ENCODE results near the gene ANXA11.

Gene ANXA11

DNA sequence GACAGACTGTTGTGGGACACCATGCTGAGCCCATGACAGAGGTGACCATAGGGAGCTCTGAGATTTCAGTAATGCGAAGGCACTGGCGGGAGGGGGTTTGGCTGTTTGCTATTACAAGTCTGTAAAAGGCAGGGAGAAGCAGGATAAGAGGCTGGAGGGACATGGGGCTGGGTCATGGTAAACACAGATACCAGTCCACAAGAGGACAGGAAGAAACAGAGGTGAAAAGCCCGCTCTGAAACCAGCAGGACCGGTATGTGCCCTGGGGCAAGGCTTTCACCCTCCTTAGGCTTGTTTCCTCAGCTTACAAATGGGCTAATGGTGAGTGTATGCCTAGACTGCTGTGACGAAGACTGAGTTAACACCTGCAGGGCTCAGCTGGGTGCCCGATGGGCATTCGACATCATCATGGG lies 34.1 kb downstream of the ANXA11 start:
- no peak overlapping the region for H3K27ac Mint-ChIP-seq
- H3K4me1 Mint-ChIP-seq (ENCODE audit: low read depth) = peaks cover 88% of the 10 kb centered on the region
- peaks cover 95% of the 10 kb centered on the region for H3K36me3 Mint-ChIP-seq (ENCODE audit: low read depth)
- H3K4me3 Mint-ChIP-seq = no peak overlapping the region
- no peaks in the 10 kb centered on the region for H3K27me3 Mint-ChIP-seq
- no peaks in the 10 kb centered on the region for H3K9me3 Mint-ChIP-seq
- intact Hi-C loops (cut with micrococcal nuclease) = no loop called here

DNA sequence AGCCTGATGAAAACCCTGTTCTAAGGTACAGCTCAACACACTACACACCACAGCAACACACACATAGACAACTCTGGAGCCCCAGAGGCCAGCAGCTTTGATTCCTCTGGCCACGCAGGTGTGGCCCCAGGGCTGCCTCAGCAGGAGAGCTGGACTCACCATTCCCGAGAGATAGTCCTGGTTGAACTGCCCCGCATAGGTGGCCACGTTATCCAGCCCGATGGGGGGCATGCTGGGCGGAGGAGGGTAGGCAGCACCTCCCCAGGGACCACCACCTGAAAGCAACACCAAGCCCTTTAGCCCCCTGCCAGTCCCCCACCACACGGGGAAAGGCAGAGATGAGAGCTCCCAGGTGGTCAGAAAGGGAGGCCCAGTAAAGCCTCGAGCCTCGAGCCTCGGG lies 34.7 kb downstream of the ANXA11 start:
- Mint-ChIP-seq H3K27me3 (no peaks in the 10 kb centered on the region), H3K4me3 (no peak overlapping the region), H3K27ac (no peak overlapping the region), H3K4me1 (ENCODE audit: low read depth) (peaks cover 94% of the 10 kb centered on the region), H3K36me3 (ENCODE audit: low read depth) (peaks cover 95% of the 10 kb centered on the region), H3K9me3 (no peaks in the 10 kb centered on the region)
- intact Hi-C loops (cut with micrococcal nuclease) = no loop called here

DNA sequence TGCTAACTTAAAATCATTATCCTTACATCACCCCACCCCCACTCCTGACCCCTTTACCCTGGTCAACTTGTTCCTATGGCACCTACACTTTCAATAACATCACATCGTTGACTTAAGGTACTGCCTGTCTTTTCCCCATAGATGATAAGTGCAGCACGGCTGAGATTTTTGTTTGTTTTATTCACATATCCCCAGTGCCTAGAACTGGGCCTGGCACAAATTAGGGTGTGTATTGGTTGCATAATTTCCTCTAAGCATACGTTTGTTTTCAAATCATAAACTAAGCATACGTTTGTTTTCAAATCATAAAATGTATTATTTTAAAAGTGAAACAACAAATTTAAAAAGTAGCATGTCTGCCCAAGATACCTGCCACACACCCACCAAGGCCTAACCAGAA lies 35.3 kb downstream of the ANXA11 start:
- Mint-ChIP-seq H3K4me1 (ENCODE audit: low read depth) (peaks cover 95% of the 10 kb centered on the region), H3K27me3 (no peaks in the 10 kb centered on the region), H3K27ac (peak overlapping the region; percentile 88), H3K4me3 (no peak overlapping the region), H3K9me3 (no peaks in the 10 kb centered on the region), H3K36me3 (ENCODE audit: low read depth) (peaks cover 95% of the 10 kb centered on the region)
- intact Hi-C loops (cut with micrococcal nuclease) = no loop called here

DNA sequence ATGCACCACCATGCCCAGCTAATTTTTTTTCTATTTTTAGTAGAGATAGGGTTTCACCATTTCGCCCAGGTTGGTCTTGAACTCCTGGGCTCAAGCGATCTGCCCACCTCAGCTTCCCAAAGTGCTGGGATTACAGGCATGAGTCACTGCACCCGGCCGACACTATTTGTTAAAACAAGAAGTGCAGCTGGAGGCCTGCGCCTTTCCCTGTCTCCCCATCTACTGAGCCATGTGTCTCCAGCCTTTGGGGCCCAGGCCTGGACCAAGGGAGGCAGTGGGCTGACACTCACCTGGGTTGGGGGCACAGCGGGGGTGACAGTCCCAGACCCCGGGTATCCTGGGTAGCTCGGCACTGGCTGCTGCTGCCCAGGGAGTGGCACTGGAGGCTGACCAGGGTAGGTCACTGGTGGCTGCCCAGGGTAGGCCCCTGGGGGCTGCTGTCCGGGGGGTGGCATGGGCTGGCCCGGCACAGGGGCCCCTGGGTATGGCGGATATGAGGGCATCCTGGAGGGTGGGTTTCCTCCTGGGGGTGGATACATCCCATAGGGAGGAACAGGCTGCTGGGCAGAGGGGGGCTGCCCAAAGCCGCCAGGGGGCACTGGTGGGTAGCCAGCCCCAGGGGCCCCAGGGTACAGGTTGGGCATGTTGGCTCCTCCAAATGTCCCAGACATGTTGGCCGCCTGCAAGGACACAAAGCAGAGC lies 36.5 kb downstream of the ANXA11 start:
- Mint-ChIP-seq H3K4me3 (no peak overlapping the region), H3K27me3 (no peaks in the 10 kb centered on the region), H3K36me3 (ENCODE audit: low read depth) (peaks cover 99% of the 10 kb centered on the region), H3K27ac (peak overlapping the region; percentile 88), H3K4me1 (ENCODE audit: low read depth) (peaks cover 95% of the 10 kb centered on the region), H3K9me3 (no peaks in the 10 kb centered on the region)
- intact Hi-C loops (cut with micrococcal nuclease) = loop anchor here (5.0 kb wide), 1 partner anchor 33 kb away; no protein-coding TSS in a partner anchor

DNA sequence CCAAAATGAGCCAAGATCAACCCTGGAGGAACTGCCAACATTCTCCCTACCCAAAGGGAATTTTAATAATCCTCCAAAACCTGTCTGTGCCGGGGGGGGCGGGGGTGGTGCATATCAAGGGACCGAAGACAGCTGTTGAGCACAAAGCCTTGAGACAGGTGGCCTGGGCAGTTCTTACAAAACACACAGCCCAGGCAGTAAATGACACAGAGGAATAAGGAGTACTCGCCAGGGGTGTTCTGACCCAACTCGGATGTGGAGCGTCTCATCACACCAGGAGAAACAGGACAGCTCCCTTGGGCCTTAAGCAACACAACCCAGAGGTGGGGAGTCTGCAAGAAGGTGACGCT lies 37.2 kb downstream of the ANXA11 start:
- Mint-ChIP-seq H3K27me3 (no peaks in the 10 kb centered on the region), H3K4me3 (no peak overlapping the region), H3K27ac (peak overlapping the region; percentile 88), H3K4me1 (ENCODE audit: low read depth) (peaks cover 95% of the 10 kb centered on the region), H3K9me3 (no peaks in the 10 kb centered on the region), H3K36me3 (ENCODE audit: low read depth) (peaks cover 100% of the 10 kb centered on the region)
- intact Hi-C loops (cut with micrococcal nuclease) = loop anchor here (5.0 kb wide), 1 partner anchor 34 kb away; no protein-coding TSS in a partner anchor

DNA sequence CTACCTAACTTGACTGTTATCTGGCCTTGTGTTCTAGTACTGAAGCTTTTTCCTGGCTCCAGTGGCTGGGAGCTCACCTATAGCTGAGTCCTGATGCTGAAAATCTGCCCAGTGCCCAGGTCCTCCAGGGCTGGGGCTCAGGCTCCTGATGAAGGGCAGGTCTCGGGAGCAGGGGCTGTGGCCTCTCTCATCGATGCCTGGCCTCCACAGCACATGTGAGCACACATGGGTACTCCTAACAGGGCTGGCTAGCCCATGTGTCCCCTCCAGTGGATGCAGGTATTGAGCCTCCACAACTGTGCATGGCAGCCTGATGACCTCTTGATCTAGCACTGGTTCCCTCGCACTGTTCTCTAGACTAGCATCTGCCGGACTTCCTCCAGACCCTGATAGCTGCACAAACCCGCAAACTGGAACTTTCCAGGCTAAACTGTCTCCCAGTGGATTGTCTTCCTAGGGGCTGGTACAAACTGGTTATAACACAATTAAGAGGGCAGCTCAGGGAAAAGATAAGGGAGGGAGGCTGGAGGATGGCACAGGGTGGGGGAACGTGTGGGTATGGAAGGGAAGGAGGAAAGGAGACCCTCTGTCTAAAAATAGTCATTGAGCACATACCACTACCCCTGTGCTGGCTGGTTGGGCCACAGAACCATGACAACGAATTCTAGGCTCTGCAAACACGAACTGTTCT lies 37.7 kb downstream of the ANXA11 start:
- intact Hi-C loops (cut with micrococcal nuclease) = loop anchor here (5.0 kb wide), 1 partner anchor 35 kb away; no protein-coding TSS in a partner anchor

DNA sequence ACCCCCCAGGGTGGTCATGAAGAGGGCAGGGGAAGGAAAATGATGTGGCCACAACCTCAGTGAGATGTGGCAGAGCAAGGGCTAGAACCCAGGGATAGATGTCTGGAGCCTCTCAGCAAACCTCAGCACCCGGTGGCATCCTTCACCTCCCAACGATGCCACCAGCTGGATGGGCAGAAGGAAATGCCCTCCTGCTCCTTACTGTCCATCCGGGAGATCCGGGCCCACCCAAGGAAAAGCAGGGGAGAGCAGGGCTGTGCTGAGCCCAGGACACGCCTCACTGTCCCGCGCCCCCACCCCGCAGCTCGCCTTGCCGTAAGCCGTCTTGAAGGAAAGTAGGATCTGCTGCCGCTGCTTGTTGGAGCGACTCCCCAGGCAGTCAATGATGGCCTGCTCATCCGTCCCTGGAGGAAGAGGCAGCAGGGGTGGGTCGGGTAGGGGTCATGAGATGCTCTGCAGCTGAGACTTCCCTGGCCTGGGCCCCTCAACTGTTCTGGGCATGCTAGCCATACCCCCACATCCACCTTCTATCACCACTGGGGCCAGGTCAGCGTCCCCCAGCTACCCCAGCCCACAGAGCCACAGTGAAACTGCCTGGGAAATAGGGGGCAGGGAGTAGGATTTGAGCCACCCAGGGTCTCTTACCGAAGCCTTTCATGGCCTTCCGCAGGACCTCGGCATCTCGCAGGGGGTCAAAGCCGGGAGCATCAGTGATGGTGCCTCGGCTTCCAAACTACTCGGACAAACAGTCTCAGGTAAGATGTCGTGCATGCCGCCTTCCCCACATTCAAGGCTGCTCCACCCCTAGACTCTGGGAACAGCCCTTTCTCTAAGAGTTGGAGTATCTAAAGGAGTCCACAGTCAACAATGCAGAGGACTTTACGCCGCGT lies 38.5 kb downstream of the ANXA11 start:
- peak overlapping the region; percentile 88 for H3K27ac Mint-ChIP-seq
- H3K4me3 Mint-ChIP-seq = no peak overlapping the region
- H3K27me3 Mint-ChIP-seq = no peaks in the 10 kb centered on the region
- no peaks in the 10 kb centered on the region for H3K9me3 Mint-ChIP-seq
- peaks cover 100% of the 10 kb centered on the region for H3K36me3 Mint-ChIP-seq (ENCODE audit: low read depth)
- intact Hi-C loops (cut with micrococcal nuclease) = loop anchor here (5.0 kb wide), 1 partner anchor 35 kb away; no protein-coding TSS in a partner anchor
- peaks cover 91% of the 10 kb centered on the region for H3K4me1 Mint-ChIP-seq (ENCODE audit: low read depth)

More for the DNA sequence above, 37.7 kb downstream of the ANXA11 start:
- Mint-ChIP-seq H3K4me1 (ENCODE audit: low read depth) (peaks cover 91% of the 10 kb centered on the region), H3K9me3 (no peaks in the 10 kb centered on the region), H3K4me3 (no peak overlapping the region), H3K36me3 (ENCODE audit: low read depth) (peaks cover 100% of the 10 kb centered on the region), H3K27ac (peak overlapping the region; percentile 88), H3K27me3 (no peaks in the 10 kb centered on the region)

DNA sequence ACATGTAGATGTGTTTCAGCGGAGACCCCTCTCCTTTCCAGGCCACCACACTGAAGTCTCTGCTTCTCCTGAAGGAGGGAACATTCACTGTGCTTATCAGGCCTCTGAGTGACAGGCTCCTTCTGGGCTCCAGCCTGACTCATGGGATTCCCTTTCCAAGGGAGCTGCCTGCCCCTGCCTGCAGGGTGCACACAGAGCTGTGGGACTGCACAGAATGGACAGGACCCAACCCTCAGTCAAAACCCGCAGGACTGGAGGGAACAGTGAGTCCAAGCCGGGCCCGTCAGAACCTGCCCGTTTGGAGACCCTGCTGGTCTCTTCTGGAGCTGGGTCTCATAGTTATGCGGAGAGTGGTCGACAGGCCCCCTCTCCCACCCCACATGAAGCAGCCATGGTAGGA lies 40.2 kb downstream of the ANXA11 start:
- peaks cover 91% of the 10 kb centered on the region for H3K4me1 Mint-ChIP-seq (ENCODE audit: low read depth)
- H3K4me3 Mint-ChIP-seq = no peak overlapping the region
- peak overlapping the region; percentile 88 for H3K27ac Mint-ChIP-seq
- intact Hi-C loops (cut with micrococcal nuclease) = loop anchor here (5.0 kb wide), 1 partner anchor 37 kb away; no protein-coding TSS in a partner anchor
- H3K9me3 Mint-ChIP-seq = no peaks in the 10 kb centered on the region
- H3K36me3 Mint-ChIP-seq (ENCODE audit: low read depth) = peaks cover 100% of the 10 kb centered on the region
- no peaks in the 10 kb centered on the region for H3K27me3 Mint-ChIP-seq

DNA sequence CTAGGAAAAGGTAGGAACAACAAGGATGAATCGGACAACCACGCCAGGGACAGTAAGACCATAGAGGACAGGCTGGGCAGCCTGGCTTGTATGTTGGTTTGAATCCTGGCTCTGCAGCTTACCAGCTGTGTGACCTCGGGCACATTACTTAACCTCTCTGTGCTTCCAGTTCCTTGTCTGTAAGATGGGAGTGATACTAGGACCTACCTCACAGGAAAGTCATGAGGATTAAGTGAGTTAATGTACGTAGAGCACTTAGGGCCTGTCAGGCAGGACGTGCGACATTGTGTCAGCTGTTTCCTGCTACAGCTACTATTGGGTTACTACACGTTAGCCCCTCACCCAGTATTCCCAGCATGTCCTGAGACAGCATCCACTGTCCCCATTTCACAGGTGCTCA lies 40.7 kb downstream of the ANXA11 start:
- H3K27me3 Mint-ChIP-seq = no peaks in the 10 kb centered on the region
- H3K36me3 Mint-ChIP-seq (ENCODE audit: low read depth) = peaks cover 100% of the 10 kb centered on the region
- H3K9me3 Mint-ChIP-seq = no peaks in the 10 kb centered on the region
- no peak overlapping the region for H3K4me3 Mint-ChIP-seq
- intact Hi-C loops (cut with micrococcal nuclease) = no loop called here
- no peak overlapping the region for H3K27ac Mint-ChIP-seq
- H3K4me1 Mint-ChIP-seq (ENCODE audit: low read depth) = peaks cover 91% of the 10 kb centered on the region

DNA sequence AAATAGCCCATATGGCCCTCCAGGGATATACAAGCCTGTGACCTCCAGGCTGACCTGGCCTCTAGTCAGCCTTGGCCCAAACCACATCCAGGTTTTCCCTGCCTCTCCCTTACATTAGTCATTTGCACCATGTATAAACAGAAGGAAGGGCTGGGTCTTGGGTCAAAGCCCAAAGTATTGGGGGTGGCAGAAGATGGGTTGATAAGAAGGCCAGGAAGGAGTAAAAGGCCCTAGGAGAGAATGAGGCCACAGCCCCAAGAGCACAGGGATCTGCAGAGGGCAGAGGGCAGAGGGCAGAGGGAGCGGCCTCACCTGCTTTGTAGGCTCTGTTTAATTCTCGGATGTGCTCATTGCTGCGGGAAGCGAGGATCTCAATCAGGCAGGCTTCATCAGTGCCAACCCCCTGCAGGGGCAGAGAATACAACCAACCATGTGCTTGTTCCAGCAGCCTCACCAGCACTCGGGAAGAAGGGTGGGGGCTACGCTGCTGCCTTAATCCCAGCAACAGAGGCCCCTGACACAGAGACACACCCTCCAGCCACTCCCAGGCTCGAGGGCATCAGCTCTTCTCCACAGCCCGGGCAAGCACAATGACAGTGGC lies 41.5 kb downstream of the ANXA11 start:
- intact Hi-C loops (cut with micrococcal nuclease) = no loop called here
- Mint-ChIP-seq H3K4me3 (no peak overlapping the region), H3K4me1 (ENCODE audit: low read depth) (peaks cover 91% of the 10 kb centered on the region), H3K9me3 (no peaks in the 10 kb centered on the region), H3K36me3 (ENCODE audit: low read depth) (peaks cover 100% of the 10 kb centered on the region), H3K27me3 (no peaks in the 10 kb centered on the region), H3K27ac (peak overlapping the region; percentile 16)

DNA sequence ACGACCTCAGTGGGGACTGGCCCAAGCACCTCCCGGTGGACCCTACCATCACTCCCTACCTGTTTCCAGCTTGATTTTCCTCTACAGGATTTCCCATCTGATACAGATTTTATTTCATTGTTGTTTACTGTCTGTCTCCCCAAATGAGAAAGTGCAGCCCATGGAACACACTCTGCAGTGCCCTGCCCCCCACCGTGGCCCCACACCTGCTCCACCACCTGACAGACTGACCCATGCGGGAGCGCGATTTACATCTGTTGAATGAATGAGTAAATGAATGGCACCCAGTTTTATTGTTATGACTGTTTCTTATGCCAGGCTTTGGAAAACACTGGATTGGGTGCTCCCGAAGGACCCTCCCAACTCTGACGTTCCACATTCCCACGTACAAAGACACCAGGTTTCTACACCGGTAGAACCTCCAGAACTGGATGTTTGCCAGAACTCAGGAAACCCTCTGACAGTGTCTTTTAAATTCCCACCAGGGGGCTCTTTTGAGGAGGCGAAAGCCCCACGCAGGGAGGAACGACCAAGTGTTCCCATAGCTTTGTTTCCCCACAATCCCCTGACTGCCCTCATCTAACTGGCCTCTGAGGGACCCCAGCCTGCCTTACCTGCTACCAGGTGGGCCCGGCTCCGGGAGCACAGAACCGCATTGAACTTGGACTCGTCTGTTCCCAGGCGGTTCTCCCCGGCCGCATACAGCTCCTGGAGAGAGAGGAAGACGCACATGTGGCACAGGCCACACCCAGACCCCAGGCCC lies 43.8 kb downstream of the ANXA11 start:
- H3K4me3 Mint-ChIP-seq = no peak overlapping the region
- peaks cover 100% of the 10 kb centered on the region for H3K36me3 Mint-ChIP-seq (ENCODE audit: low read depth)
- H3K27ac Mint-ChIP-seq = peak overlapping the region; percentile 16
- no peaks in the 10 kb centered on the region for H3K27me3 Mint-ChIP-seq
- peaks cover 81% of the 10 kb centered on the region for H3K4me1 Mint-ChIP-seq (ENCODE audit: low read depth)
- intact Hi-C loops (cut with micrococcal nuclease) = no loop called here
- no peaks in the 10 kb centered on the region for H3K9me3 Mint-ChIP-seq

DNA sequence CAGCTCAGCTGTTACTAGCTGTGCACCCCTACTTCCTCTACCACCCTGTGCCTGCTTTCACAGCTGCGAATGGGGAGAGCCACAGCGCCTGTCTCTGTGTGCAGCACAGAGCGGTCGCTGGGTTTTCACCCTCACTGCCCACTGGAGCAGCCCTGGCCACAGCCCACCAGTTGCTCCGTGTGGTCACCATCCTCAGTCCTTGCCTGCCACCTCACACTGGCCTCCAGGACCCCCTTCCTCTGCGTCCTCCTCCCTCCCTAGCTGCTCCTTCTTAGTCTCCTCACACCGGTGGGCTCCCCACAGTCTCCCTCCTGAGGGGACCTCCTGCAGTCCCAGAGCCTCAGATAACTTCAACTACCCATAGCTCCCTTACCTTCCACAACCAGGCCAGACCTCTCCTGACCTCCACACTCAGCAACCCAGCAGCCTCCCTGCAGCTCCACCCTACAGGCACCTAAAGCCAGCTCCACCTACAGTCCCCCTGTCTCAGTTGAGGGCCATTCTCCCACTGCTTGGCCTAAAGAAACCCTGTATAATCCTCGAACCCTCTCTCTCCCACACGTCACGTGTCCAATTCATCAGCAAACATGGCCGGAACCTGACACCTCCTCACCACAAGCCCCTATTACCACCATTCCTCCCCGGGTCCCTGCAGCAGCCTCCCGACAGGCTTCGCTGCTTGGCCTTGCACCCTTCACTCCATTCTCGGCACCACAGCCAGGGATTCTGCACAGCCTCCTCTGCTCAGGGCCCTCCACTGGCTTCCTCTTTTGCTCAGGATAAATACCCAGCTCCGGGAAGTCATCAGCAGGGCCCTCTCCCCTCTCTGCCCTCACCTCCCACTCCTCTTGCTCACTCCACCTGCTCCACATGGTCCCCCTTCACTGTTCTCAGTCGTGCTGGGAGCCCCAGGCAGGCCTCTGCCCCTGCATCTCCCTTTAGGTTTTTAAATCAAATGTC lies 44.7 kb downstream of the ANXA11 start:
- Mint-ChIP-seq H3K4me3 (no peak overlapping the region), H3K27me3 (no peaks in the 10 kb centered on the region), H3K36me3 (ENCODE audit: low read depth) (peaks cover 100% of the 10 kb centered on the region), H3K4me1 (ENCODE audit: low read depth) (peaks cover 73% of the 10 kb centered on the region), H3K27ac (peak overlapping the region; percentile 16), H3K9me3 (no peaks in the 10 kb centered on the region)
- intact Hi-C loops (cut with micrococcal nuclease) = no loop called here
